22Rv1 (cell line): ENCODE results near the gene INA.

Experiments used
- ZFX ChIP-seq: fragments of 450-650 bp; IDR thresholded peaks from 2 replicates; pipeline ENCODE4 v1.6.1; 2017; ENCODE audit warnings: antibody characterized with exemption, borderline replicate concordance
- TF ChIP-seq, protein P1 (sequence below): fragments of 450-650 bp; IDR thresholded peaks from 2 replicates; pipeline ENCODE4 v1.5.1; 2017; ENCODE audit warnings: mild to moderate bottlenecking

DNA sequence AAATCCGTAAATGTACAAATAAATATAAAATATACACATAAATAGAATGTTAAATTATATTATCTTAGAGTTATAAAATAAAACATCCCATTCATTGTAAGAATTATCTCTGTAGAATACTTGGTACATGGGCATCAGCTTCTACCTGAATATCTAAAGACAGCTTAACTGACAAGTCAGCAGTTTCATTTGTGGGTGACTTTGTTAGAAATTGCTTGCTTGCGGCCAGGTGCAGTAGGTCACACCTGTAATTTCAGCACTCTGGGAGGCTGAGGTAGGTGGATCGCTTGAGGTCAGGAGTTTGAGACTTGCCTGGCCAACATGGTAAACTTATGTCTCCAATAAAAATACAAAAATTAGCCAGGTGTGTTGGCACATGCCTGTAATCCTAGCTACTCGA is 59.4 kb downstream of the INA start:
- TF ChIP-seq, protein P1, sequence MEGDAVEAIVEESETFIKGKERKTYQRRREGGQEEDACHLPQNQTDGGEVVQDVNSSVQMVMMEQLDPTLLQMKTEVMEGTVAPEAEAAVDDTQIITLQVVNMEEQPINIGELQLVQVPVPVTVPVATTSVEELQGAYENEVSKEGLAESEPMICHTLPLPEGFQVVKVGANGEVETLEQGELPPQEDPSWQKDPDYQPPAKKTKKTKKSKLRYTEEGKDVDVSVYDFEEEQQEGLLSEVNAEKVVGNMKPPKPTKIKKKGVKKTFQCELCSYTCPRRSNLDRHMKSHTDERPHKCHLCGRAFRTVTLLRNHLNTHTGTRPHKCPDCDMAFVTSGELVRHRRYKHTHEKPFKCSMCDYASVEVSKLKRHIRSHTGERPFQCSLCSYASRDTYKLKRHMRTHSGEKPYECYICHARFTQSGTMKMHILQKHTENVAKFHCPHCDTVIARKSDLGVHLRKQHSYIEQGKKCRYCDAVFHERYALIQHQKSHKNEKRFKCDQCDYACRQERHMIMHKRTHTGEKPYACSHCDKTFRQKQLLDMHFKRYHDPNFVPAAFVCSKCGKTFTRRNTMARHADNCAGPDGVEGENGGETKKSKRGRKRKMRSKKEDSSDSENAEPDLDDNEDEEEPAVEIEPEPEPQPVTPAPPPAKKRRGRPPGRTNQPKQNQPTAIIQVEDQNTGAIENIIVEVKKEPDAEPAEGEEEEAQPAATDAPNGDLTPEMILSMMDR, result no peak
- no peak for TF ChIP-seq ZFX
